Thymus (tissue), 11 donors: ENCODE results near the gene ITGA7. TPM values are rescaled to one million over a fixed set of nuclear protein-coding genes. Genes with fewer than 3 reads are reported as not detected.

Source experiments
- DNase-seq, 9 donors: peaks; one replicate each; pipeline ENCODE4 v3.0.0-alpha.2; 2013; ENCODE audit warnings: low spot score in 9 of 9, low read depth in 6 of 9, missing footprints in 1 of 9
- H3K27ac ChIP-seq, 2 donors: one replicate each; pipeline ENCODE4 v1.5.1; 2013; ENCODE audit warnings: control low read depth in 1 of 2, low read depth in 1 of 2, low read length in 1 of 2, mild to moderate bottlenecking in 1 of 2, moderate library complexity in 1 of 2
- H3K27me3 ChIP-seq, 2 donors: one replicate each; pipeline ENCODE4 v1.5.1; 2013; ENCODE audit warnings: low read length in 1 of 2; ENCODE audit not compliant: control insufficient read depth in 2 of 2, insufficient read depth in 1 of 2
- H3K36me3 ChIP-seq, 2 donors: one replicate each; pipeline ENCODE4 v1.5.1; 2013; ENCODE audit warnings: low read length in 1 of 2, mild to moderate bottlenecking in 1 of 2, moderate library complexity in 1 of 2; ENCODE audit not compliant: control insufficient read depth in 2 of 2, insufficient read depth in 2 of 2
- H3K4me1 ChIP-seq, 2 donors: one replicate each; pipeline ENCODE4 v1.5.1; 2013; ENCODE audit warnings: low read length in 2 of 2; ENCODE audit not compliant: control insufficient read depth in 2 of 2, insufficient read depth in 2 of 2
- H3K4me3 ChIP-seq, 2 donors: one replicate each; pipeline ENCODE4 v1.5.1; 2013; ENCODE audit warnings: low read length in 2 of 2, control low read depth in 1 of 2, mild to moderate bottlenecking in 1 of 2
- H3K9me3 ChIP-seq, 2 donors: one replicate each; pipeline ENCODE4 v1.5.1; 2013; ENCODE audit warnings: low read length in 1 of 2, mild to moderate bottlenecking in 1 of 2; ENCODE audit not compliant: control insufficient read depth in 2 of 2, insufficient read depth in 1 of 2
- WGBS: extraction: QIAGEN DNeasy Blood & Tissue Kit; methylation state at CpG from one replicate; pipeline ENCODE4 v1.1.7; 2013; 5-methylcytosine and 5-hydroxymethylcytosine counted together
- polyA plus RNA-seq: library from polyadenylated mRNA; stranded (reverse); fragments of 200-250 nt; gene quantifications from one replicate; pipeline ENCODE4 v1.2.3, GENCODE V29; 2013
- total RNA-seq: library from RNA; stranded (reverse); fragments of 120-200 nt; gene quantifications from one replicate; pipeline ENCODE4 v1.2.4, GENCODE V29; 2013
- donor health status: healthy.

The ITGA7 gene
- total and polyA plus RNA-seq, 2 donors: 2.8 to 18.7 TPM

DNA sequence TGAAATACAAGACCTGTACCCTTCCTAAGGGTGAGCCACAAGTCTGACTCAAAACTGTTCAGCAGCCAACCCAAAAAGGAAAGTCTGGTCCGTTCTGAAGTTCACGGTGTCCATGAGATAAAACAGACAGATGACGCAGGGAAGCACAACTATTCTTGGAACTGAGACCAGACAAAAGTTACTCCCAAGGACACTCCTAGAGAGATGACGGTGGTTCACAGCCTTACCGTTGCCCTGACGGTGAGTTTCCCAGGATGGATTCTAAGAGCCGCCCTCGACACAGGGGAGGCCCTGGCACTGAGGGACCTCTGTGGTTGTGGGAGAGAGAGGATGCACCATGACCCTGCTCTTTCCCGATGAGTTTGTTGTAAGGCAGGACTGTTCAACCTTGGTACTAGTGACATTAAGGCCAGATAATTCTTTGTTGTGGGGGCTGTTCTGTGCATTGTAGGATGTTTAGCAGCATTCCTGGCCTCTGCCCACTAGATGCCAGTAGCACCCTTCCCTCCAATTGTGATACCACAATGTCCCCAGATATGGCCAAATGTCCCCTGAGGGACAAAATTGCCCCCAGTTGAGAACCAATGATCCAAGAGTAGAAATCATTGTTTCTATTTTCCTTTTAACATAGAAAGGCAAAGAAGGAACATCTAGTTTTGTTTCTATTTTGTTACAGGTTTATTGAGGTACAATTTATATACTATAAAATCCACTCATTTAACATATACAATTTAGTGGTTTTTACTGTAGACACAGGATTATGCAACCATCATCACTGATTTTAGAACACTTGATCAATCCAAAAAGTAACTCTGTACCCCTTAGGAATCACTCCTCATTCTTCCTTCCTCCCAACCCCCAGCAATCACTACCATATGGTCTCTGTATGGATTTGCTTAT is 48.0 kb downstream of the ITGA7 start:
- no peak for DNase-seq
- WGBS: 92% methylated on average over 9 of the region's 9 CpGs
- Histone ChIP-seq H3K27ac (no peak overlapping the region), H3K4me3 (no peak overlapping the region), H3K36me3 (no peaks in the 10 kb centered on the region), H3K27me3 (peaks cover 0 to 13% of the 10 kb centered on the region in 2 donors), H3K9me3 (no peaks in the 10 kb centered on the region), H3K4me1 (no peaks in the 10 kb centered on the region)

DNA sequence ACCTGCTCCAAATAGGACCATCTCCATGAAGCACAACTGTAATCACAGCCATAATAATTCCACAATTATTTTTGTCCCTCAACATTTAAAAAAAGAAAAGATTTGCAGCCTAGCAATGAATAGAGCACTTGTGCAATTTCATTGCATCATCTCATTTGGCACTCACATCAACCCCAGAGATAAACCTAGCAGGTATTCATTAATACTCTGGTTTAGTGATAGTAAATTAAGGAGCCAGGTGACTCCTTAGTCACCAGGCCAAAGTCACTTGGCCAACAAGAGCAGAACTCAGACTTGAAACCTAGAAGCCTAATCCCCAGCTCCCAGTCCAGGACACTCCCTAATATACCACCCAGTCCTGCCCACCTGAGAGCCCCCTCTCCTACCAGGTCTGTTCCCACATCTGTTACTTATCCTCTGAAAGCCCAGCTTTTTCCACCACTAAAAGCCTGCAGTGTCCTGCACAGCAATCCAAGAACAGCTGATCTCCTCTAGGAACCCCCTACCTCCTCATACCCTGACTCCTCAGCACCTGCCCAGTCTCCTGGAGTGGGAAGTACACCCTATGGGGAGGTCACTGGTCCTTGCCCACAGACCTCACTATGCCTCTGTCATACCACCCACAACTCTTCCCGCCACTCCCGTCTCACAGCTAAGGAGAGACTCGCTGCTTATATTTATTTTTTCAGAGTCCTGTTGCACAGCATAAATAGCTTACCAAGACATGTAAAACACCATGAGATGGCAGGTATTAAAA is 48.9 kb downstream of the ITGA7 start:
- H3K27me3 ChIP-seq: peaks cover 0 to 13% of the 10 kb centered on the region in 2 donors
- no peak overlapping the region for H3K27ac ChIP-seq
- no peak for DNase-seq
- no peaks in the 10 kb centered on the region for H3K4me1 ChIP-seq
- no peaks in the 10 kb centered on the region for H3K36me3 ChIP-seq
- 89% methylated on average over 3 of the region's 3 CpGs for WGBS
- no peaks in the 10 kb centered on the region for H3K9me3 ChIP-seq
- H3K4me3 ChIP-seq: no peak overlapping the region

DNA sequence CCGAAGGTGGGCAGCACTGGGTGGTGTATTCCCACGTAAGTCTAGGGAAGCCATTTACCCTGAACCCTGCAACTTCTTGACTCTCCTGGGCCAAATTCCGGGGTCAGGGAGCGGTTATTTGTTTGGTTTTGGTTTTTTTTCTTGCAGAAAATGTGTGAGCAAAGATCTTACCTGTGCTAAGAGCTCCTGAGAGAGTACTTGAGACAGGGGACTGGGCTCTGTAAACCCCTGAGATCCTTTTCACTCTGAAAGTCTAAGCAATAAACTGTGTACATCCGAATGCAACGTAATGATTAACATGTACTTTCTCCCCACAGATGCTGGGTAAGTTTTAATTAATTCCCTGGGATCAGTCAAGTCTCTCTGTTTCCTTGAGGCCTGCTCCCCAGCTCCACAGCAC is 49.5 kb downstream of the ITGA7 start:
- H3K27me3 ChIP-seq: peaks cover 0 to 13% of the 10 kb centered on the region in 2 donors
- WGBS: 98% methylated on average over 6 of the region's 6 CpGs
- no peak for DNase-seq

DNA sequence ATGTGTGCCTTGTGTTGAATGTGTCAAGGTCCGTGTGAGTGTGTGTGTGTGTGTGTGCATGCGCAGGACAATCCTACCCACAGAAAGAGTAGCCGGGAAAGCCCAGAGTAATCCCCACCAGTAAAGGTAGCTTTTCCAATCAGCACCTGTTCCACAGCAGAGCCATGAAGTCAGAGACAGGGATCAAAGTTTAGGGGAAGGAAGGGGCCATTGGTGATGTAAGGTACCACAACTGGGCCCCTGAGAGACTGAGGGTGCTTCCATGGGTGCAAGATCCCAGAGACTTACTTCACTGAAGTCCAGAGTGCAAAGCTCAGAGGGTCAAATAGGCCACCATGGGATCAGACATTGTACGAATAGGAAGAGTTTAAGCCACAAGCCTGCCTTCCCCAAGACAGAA is 50.5 kb downstream of the ITGA7 start:
- 82% methylated on average over 4 of the region's 4 CpGs for WGBS
- Histone ChIP-seq H3K27me3 (peaks cover 0 to 12% of the 10 kb centered on the region in 2 donors), H3K4me1 (no peaks in the 10 kb centered on the region), H3K36me3 (no peaks in the 10 kb centered on the region), H3K27ac (no peak overlapping the region), H3K4me3 (no peak overlapping the region), H3K9me3 (no peaks in the 10 kb centered on the region)
- DNase-seq: no peak

More for the DNA sequence above, 49.5 kb downstream of the ITGA7 start:
- Histone ChIP-seq H3K4me3 (no peak overlapping the region), H3K4me1 (no peaks in the 10 kb centered on the region), H3K9me3 (no peaks in the 10 kb centered on the region), H3K36me3 (no peaks in the 10 kb centered on the region), H3K27ac (no peak overlapping the region)

DNA sequence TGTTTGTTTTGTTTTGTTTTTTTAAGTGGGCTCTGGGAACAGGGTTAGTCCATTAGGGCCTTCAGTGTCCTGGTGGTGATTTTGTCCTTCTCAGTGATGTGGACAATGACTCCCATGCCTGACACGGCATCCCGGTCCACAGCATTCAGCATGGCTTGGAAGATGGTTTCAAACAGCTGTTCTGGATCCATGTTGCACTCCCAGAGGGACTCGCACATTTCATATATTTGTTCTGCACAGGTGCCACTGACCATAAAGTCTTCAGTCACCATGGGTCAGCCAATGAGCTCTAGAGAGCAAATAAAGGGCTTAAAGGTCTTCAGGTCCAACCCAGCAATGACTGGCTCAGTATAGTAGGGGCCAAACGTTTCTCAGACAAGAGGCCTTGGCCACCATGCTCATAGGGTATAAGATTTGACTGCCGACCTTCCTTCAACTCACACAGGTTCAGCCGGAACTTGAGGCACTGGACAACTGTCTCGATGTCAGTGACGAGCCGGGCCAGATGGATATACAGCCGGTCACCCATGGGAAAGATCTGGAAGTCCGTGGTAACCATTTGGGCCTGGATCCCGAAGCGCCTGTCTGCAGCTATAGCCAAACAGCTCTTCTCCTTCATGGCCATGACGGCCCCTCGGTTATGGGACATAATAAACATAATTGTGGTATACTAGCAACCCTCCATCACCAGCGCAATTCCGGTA is 53.0 kb downstream of the ITGA7 start:
- Histone ChIP-seq H3K27me3 (peaks cover 0 to 9% of the 10 kb centered on the region in 2 donors), H3K9me3 (no peaks in the 10 kb centered on the region), H3K27ac (no peak overlapping the region), H3K4me1 (no peaks in the 10 kb centered on the region), H3K36me3 (no peaks in the 10 kb centered on the region), H3K4me3 (no peak overlapping the region)
- WGBS: 95% methylated on average over 17 of the region's 17 CpGs
- DNase-seq: no peak

DNA sequence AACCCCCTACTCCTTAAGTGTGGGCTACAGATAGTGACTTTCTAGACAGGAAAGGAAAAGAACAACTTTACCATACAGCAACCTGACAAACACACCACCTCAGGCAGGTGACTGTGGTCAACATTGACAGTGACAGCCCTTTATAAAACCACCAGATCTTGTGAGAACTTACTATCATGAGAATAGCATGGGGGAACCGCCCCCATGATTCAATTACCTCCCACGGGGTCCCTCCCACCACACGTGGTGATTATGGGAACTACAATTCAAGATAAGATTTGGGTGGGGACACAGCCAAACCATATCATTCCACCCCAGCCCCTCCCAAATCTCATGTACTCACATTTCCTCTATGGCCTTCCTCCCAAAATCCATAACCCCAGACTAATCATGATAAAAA is 54.7 kb downstream of the ITGA7 start:
- 70% methylated on average over 3 of the region's 3 CpGs for WGBS
- Histone ChIP-seq H3K9me3 (peaks cover 0 to 4% of the 10 kb centered on the region in 2 donors), H3K36me3 (no peaks in the 10 kb centered on the region), H3K4me3 (no peak overlapping the region), H3K27ac (no peak overlapping the region), H3K4me1 (no peaks in the 10 kb centered on the region), H3K27me3 (peaks cover 0 to 8% of the 10 kb centered on the region in 2 donors)
- no peak for DNase-seq

DNA sequence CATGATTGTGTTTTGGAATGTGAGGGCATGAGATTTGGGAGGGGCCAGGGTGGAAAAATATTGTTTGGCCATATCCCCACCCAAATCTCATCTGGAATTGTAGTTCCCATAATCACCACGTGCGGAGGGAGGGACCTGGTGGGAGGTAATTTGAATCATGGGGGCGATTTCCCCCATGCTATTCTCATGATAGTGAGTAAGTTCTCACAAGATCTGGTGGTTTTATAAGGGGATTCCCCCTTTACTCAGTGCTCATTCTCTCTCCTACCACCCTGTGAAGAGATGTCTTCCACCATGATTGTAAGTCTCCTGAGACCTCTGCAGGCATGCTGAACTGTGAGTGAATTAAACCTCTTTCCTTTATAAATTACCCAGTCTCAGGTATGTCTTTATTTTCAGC is 55.4 kb downstream of the ITGA7 start:
- 96% methylated on average over 3 of the region's 3 CpGs for WGBS
- Histone ChIP-seq H3K27me3 (peaks cover 0 to 4% of the 10 kb centered on the region in 2 donors), H3K9me3 (peaks cover 0 to 4% of the 10 kb centered on the region in 2 donors), H3K4me3 (no peak overlapping the region), H3K4me1 (no peaks in the 10 kb centered on the region), H3K27ac (no peak overlapping the region), H3K36me3 (no peaks in the 10 kb centered on the region)
- no peak for DNase-seq

DNA sequence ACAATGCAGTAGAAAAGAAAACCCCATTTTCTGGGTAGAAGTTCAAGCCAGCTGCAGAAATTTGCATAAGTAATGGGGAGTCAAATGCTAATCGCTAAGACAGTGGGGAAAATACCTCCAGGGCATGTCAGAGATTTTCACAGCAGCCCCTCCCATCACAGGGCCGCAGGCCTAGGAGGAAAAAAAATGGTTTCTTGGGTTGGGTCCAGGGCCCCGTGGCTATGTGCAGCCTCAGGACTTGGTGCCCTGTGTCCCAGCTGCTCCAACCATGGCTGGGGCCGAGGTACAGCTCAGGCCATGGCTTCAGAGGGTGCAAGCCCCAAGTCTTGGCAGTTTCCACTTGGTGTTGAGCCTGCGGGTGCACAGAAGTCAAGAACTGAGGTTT is 56.4 kb downstream of the ITGA7 start:
- H3K9me3 ChIP-seq: peaks cover 0 to 7% of the 10 kb centered on the region in 2 donors
- peaks cover 0 to 5% of the 10 kb centered on the region in 2 donors for H3K4me1 ChIP-seq
- no peak overlapping the region for H3K27ac ChIP-seq
- 91% methylated on average over 5 of the region's 5 CpGs for WGBS
- H3K4me3 ChIP-seq: no peak overlapping the region
- no peaks in the 10 kb centered on the region for H3K36me3 ChIP-seq
- H3K27me3 ChIP-seq: no peaks in the 10 kb centered on the region
- no peak for DNase-seq
